K562 (cell line): Measurements from ENCODE around the gene ZDHHC24. TPM values are rescaled to one million over a fixed set of nuclear protein-coding genes. Genes with fewer than 3 reads are reported as not detected.
A peak's percentile ranks its signal among the peaks of the same experiment; 100 is the strongest.

ENCODE experiments used
- FOXJ2 ChIP-seq: fragments of 200-800 bp; sonication (Bioruptor generic); IDR thresholded peaks from 2 replicates; pipeline ENCODE4 v1.6.1; 2016; ENCODE audit warnings: missing genetic modification characterization, missing compliant biosample characterization
- GABPB2 ChIP-seq: fragments of 250-450 bp; sonication (Bioruptor Pico); conservative IDR thresholded peaks from 2 replicates; pipeline ENCODE4 v1.5.1; 2021; ENCODE audit warnings: mild to moderate bottlenecking
- HNRNPLL ChIP-seq: fragments of 200-400 bp; formaldehyde crosslinking; IDR thresholded peaks from 2 replicates; pipeline ENCODE4 v1.6.1; 2017; ENCODE audit warnings: low read length, low read depth, mild to moderate bottlenecking; ENCODE audit not compliant: poor library complexity, severe bottlenecking
- KLF6 ChIP-seq: fragments of 250-450 bp; sonication (Bioruptor Pico); IDR thresholded peaks from 2 replicates; pipeline ENCODE4 v1.4.0; 2020; ENCODE audit warnings: mild to moderate bottlenecking, moderate library complexity, borderline replicate concordance
- POLR2B ChIP-seq: fragments of 450-650 bp; IDR thresholded peaks from 2 replicates; pipeline ENCODE4 v1.6.1; 2018; ENCODE audit warnings: low read depth; ENCODE audit not compliant: partially characterized antibody
- POLR2H ChIP-seq: IDR thresholded peaks from 2 replicates; pipeline ENCODE4 v1.6.1; 2016; ENCODE audit warnings: missing genetic modification characterization, low read depth, mild to moderate bottlenecking, control low read depth, missing compliant biosample characterization, moderate library complexity
- POLR3G ChIP-seq: IDR thresholded peaks from 2 replicates; pipeline ENCODE4 v1.6.1; 2011; ENCODE audit not compliant: insufficient read length, insufficient replicate concordance; ENCODE audit errors: extremely low read depth
- RBFOX2 ChIP-seq: fragments of 200-400 bp; formaldehyde crosslinking; IDR thresholded peaks from 2 replicates; pipeline ENCODE4 v1.6.1; 2017; ENCODE audit warnings: low read depth, mild to moderate bottlenecking, low read length, moderate library complexity
- RUNX1 ChIP-seq: sonication (generic); IDR thresholded peaks from 2 replicates; pipeline ENCODE4 v1.6.1; 2016; ENCODE audit warnings: antibody characterized with exemption, low read depth
- SAFB2 ChIP-seq: fragments of 200-400 bp; formaldehyde crosslinking; IDR thresholded peaks from 2 replicates; pipeline ENCODE4 v1.6.1; 2018; ENCODE audit warnings: borderline replicate concordance, low read length, low read depth, moderate library complexity; ENCODE audit not compliant: severe bottlenecking
- ZFPM2 ChIP-seq: fragments of 250-450 bp; sonication (Bioruptor Pico); IDR thresholded peaks from 2 replicates; pipeline ENCODE4 v1.5.1; 2022; ENCODE audit warnings: mild to moderate bottlenecking
- ZKSCAN1 ChIP-seq: fragments of 150-350 bp; IDR thresholded peaks from 2 replicates; pipeline ENCODE4 v1.6.1; 2016; ENCODE audit warnings: low read depth, low read length
- ZNF347 ChIP-seq: fragments of 450-650 bp; formaldehyde crosslinking; IDR thresholded peaks from 2 replicates; pipeline ENCODE4 v1.4.0; 2020; ENCODE audit warnings: low read depth, mild to moderate bottlenecking, moderate library complexity
- polyA plus RNA-seq, 8 experiments: library from polyadenylated mRNA; depleted of rRNA in 4 of 8; stranded (reverse) in 5 of 8; unstranded in 3 of 8; fragments of >200 nt; fragmentation: Nextera tagmentation in 2 of 8; fragmentation: Illumina TruSeq in 1 of 8; extraction: Ambion mirVana in 2 of 8; extraction: Trizol in 1 of 8; gene quantifications; 2 replicates each; pipeline versions ENCODE4 v1.2.1 to v1.2.3, GENCODE V29; 2011 to 2014; ENCODE audit warnings: inconsistent platforms in 1 of 8, missing spikeins in 1 of 8
- total RNA-seq, 7 experiments: library from RNA; depleted of rRNA in 6 of 7; stranded (reverse); fragments of >200 nt in 6 of 7; fragmentation: Illumina TruSeq in 2 of 7; extraction: Trizol in 2 of 7; gene quantifications; 2 replicates each; pipeline versions ENCODE4 v1.2.1 to v1.2.3, GENCODE V29; 2011 to 2021; ENCODE audit warnings: low replicate concordance in 1 of 7
- TF ChIP-seq, protein P1 (sequence below): fragments of 450-650 bp; IDR thresholded peaks from 2 replicates; pipeline ENCODE4 v1.6.1; 2016; ENCODE audit warnings: low read depth
- TF ChIP-seq, protein P2 (sequence below): fragments of 250-450 bp; sonication (Bioruptor Pico); IDR thresholded peaks from 2 replicates; pipeline ENCODE4 v1.5.0; 2021
- TF ChIP-seq, protein P3 (sequence below): sonication (generic); formaldehyde crosslinking; IDR thresholded peaks from 2 replicates; pipeline ENCODE4 v1.8.0; 2023; ENCODE audit warnings: mild to moderate bottlenecking, missing genetic modification reagents

The ZDHHC24 gene
- total and polyA plus RNA-seq, 9 of the 15 experiments (the other 6 are each of a cell fraction or from before 2014, with no cell fraction given): 0.45 to 11.2 (median 2.7) TPM

DNA sequence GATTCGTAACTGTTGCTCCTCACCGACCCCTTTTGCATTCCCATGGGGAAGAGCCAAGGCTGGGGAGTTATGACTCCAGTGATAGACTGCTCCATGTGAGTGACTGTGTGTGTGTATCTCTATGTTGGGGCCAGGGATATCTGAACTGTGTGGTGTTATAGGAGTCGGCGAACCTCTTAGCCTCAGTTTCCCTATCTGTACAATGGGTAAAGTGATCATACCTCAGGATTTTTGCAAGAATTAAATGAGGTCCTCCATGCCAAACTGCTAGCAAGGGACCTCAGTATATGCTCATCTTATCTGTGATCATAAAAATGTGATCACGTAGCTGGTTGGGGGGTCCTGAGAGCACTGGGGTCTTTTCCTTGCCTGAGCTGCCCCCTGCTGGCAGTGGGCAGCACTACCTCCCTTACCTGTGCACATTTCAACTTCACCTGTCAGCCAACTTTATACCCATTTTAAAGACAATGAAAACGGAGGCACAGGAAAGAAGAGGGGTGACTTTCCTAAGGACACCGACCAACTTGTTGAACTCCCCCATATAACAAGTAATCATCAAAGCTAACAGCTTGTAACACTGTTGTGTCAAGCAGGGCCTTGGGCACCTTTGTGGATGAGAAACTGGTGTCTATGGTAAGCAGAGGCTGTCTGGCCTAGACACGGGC lies 67.0 kb downstream of the ZDHHC24 start (continued):
- TF ChIP-seq, protein P1, sequence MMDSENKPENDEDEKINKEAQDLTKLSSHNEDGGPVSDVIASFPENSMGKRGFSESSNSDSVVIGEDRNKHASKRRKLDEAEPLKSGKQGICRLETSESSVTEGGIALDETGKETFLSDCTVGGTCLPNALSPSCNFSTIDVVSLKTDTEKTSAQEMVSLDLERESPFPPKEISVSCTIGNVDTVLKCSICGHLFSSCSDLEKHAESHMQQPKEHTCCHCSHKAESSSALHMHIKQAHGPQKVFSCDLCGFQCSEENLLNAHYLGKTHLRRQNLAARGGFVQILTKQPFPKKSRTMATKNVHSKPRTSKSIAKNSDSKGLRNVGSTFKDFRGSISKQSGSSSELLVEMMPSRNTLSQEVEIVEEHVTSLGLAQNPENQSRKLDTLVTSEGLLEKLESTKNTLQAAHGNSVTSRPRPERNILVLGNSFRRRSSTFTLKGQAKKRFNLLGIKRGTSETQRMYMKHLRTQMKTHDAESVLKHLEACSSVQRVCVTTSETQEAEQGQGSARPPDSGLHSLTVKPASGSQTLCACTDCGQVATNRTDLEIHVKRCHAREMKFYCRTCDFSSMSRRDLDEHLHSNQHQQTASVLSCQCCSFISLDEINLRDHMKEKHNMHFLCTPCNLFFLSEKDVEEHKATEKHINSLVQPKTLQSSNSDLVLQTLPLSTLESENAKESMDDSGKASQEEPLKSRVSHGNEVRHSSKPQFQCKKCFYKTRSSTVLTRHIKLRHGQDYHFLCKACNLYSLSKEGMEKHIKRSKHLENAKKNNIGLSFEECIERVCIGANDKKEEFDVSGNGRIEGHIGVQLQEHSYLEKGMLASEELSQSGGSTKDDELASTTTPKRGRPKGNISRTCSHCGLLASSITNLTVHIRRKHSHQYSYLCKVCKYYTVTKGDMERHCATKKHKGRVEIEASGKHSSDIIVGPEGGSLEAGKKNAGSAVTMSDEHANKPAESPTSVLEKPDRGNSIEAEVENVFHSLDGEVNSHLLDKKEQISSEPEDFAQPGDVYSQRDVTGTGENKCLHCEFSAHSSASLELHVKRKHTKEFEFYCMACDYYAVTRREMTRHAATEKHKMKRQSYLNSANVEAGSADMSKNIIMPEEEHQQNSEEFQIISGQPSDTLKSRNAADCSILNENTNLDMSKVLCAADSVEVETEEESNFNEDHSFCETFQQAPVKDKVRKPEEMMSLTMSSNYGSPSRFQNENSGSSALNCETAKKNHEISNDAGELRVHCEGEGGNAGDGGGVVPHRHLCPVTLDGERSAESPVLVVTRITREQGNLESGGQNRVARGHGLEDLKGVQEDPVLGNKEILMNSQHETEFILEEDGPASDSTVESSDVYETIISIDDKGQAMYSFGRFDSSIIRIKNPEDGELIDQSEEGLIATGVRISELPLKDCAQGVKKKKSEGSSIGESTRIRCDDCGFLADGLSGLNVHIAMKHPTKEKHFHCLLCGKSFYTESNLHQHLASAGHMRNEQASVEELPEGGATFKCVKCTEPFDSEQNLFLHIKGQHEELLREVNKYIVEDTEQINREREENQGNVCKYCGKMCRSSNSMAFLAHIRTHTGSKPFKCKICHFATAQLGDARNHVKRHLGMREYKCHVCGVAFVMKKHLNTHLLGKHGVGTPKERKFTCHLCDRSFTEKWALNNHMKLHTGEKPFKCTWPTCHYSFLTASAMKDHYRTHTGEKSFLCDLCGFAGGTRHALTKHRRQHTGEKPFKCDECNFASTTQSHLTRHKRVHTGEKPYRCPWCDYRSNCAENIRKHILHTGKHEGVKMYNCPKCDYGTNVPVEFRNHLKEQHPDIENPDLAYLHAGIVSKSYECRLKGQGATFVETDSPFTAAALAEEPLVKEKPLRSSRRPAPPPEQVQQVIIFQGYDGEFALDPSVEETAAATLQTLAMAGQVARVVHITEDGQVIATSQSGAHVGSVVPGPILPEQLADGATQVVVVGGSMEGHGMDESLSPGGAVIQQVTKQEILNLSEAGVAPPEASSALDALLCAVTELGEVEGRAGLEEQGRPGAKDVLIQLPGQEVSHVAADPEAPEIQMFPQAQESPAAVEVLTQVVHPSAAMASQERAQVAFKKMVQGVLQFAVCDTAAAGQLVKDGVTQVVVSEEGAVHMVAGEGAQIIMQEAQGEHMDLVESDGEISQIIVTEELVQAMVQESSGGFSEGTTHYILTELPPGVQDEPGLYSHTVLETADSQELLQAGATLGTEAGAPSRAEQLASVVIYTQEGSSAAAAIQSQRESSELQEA: no peak
- no peak for TF ChIP-seq SAFB2
- TF ChIP-seq POLR2H (tag): no peak
- TF ChIP-seq ZNF347 (CRISPR knock-in tag): no peak
- TF ChIP-seq FOXJ2 (tag): 0 out of 2 replicates have a peak, but pooled peaks have one; percentile 41
- no peak for TF ChIP-seq POLR2B
- TF ChIP-seq, protein P2, sequence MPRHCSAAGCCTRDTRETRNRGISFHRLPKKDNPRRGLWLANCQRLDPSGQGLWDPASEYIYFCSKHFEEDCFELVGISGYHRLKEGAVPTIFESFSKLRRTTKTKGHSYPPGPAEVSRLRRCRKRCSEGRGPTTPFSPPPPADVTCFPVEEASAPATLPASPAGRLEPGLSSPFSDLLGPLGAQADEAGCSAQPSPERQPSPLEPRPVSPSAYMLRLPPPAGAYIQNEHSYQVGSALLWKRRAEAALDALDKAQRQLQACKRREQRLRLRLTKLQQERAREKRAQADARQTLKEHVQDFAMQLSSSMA (CRISPR knock-in tag): no peak
- TF ChIP-seq RBFOX2: no peak
- no peak for TF ChIP-seq POLR3G
- no peak for TF ChIP-seq GABPB2 (CRISPR knock-in tag)
- TF ChIP-seq, protein P3, sequence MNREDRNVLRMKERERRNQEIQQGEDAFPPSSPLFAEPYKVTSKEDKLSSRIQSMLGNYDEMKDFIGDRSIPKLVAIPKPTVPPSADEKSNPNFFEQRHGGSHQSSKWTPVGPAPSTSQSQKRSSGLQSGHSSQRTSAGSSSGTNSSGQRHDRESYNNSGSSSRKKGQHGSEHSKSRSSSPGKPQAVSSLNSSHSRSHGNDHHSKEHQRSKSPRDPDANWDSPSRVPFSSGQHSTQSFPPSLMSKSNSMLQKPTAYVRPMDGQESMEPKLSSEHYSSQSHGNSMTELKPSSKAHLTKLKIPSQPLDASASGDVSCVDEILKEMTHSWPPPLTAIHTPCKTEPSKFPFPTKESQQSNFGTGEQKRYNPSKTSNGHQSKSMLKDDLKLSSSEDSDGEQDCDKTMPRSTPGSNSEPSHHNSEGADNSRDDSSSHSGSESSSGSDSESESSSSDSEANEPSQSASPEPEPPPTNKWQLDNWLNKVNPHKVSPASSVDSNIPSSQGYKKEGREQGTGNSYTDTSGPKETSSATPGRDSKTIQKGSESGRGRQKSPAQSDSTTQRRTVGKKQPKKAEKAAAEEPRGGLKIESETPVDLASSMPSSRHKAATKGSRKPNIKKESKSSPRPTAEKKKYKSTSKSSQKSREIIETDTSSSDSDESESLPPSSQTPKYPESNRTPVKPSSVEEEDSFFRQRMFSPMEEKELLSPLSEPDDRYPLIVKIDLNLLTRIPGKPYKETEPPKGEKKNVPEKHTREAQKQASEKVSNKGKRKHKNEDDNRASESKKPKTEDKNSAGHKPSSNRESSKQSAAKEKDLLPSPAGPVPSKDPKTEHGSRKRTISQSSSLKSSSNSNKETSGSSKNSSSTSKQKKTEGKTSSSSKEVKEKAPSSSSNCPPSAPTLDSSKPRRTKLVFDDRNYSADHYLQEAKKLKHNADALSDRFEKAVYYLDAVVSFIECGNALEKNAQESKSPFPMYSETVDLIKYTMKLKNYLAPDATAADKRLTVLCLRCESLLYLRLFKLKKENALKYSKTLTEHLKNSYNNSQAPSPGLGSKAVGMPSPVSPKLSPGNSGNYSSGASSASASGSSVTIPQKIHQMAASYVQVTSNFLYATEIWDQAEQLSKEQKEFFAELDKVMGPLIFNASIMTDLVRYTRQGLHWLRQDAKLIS (CRISPR knock-in tag): no peak
- TF ChIP-seq RUNX1: no peak
- TF ChIP-seq ZFPM2 (CRISPR knock-in tag): no peak
- TF ChIP-seq KLF6 (CRISPR knock-in tag): no peak
- TF ChIP-seq HNRNPLL: no peak
- no peak for TF ChIP-seq ZKSCAN1
